ENCODE measurements around the gene BCORL1. TPM values are rescaled to one million over a fixed set of nuclear protein-coding genes. Genes with fewer than 3 reads are reported as not detected.

Gene BCORL1
- polyA plus RNA-seq, 1 donor from 2014 or later = 1.0 TPM

DNA sequence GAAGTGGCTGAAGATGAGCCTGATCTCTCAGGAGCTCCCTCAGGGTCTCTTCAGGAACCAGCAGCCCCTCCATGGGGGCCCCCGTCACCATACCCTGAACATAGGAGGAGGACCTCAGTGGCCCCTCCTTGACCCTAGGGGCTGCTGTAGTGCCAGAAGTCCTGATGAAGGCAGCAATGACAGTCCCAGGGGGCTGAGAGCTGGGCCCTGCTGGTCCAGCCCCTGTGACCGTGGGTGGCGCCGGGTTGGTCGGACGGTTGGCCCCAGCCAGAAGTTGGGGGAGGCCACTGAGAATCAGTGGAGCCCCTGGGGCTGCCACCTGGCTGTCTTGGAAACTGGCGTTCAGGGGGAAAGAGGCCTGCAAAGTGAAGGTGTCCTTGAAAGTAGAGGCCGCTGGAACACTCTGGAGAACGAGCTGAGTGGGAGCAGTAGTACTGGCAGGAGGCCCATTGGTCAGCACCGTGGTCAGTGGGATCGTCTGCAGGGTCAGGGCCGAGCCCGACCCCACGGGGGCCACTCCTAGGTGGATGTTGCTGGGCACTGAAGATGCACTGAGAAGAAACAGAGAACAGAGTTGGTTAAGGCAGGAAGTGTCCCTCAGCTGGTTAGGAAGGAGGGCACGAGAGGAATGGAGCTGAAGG, 84.7 kb downstream of the BCORL1 start:
- H3K9ac ChIP-seq (ENCODE audit: low read length) = no peak overlapping the region
- no peak overlapping the region for H2AFZ ChIP-seq (ENCODE audit: low read depth, low read length)
- no peaks in the 10 kb centered on the region for H3K9me3 ChIP-seq (ENCODE audit: low read length)
- H3K4me2 ChIP-seq (ENCODE audit: low read length) = no peak overlapping the region
- no peak for TF ChIP-seq POLR2AphosphoS5 (IDR thresholded peaks at IDR 0.05)
- no peak for TF ChIP-seq EZH2 (IDR thresholded peaks at IDR 0.05; ENCODE audit: borderline replicate concordance, insufficient read depth, low read length, poor library complexity, severe bottlenecking)
- no peaks in the 10 kb centered on the region for H3K79me2 ChIP-seq (replicated peaks; ENCODE audit: insufficient read depth, low read length)
- H3K27ac ChIP-seq (ENCODE audit: low read length) = no peak overlapping the region
- H3K36me3 ChIP-seq (ENCODE audit: insufficient read depth, low read length) = no peaks in the 10 kb centered on the region
- no peaks in the 10 kb centered on the region for H3K9me2 ChIP-seq (ENCODE audit: insufficient read depth, low read length)
- no peaks in the 10 kb centered on the region for H3F3A ChIP-seq (ENCODE audit: insufficient read depth, low read length, poor library complexity, severe bottlenecking)
- H4K20me1 ChIP-seq (ENCODE audit: insufficient read depth) = no peaks in the 10 kb centered on the region
- H3K27me3 ChIP-seq (ENCODE audit: insufficient read depth, low read depth, low read length) = no peaks in the 10 kb centered on the region
- H3K4me3 ChIP-seq (ENCODE audit: low read length) = no peak overlapping the region

DNA sequence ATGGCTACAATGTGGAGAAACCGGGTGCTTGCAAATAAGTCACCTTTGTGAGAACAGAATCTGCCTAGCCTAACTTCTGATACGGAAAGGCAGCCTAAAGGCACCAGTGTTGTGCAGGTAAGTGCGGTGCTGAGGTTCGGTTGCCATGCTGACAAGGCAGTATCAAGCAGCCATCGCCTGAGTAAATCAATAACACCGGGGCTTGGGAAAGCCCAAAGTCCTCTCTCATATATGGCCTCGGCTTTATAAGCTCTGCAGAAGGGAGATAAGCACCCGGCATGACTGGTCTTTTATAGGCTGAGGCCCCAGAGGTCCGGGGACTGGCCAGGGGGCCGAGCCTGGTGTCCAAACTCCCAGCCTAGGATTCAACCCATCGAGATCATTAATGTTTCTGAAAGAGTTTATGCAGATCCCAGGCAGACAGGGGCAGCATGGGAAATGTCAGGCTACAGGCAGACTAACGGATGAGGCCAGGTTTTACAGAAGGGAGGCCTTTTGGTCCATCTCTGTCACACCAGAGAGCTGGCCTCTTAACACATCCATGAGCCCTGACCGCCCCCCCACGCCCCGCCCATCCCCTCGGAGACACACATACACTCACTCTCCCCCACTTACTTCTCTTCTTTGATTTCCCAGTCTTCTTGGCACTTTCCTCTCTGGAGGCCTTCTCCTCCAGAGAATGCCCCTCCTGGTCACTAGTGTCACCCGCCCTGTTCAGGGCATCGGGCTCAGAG, 89.3 kb downstream of the BCORL1 start:
- Histone ChIP-seq H3K27ac (ENCODE audit: low read length) (no peak overlapping the region), H3K4me2 (ENCODE audit: low read length) (no peak overlapping the region), H4K20me1 (ENCODE audit: insufficient read depth) (no peaks in the 10 kb centered on the region), H3K9ac (ENCODE audit: low read length) (no peak overlapping the region), H3K36me3 (ENCODE audit: insufficient read depth, low read length) (no peaks in the 10 kb centered on the region), H3K9me2 (ENCODE audit: insufficient read depth, low read length) (no peaks in the 10 kb centered on the region), H3K9me3 (ENCODE audit: low read length) (no peaks in the 10 kb centered on the region), H3K79me2 (replicated peaks; ENCODE audit: insufficient read depth, low read length) (no peaks in the 10 kb centered on the region), H3K27me3 (ENCODE audit: insufficient read depth, low read depth, low read length) (no peaks in the 10 kb centered on the region), H3F3A (ENCODE audit: insufficient read depth, low read length, poor library complexity, severe bottlenecking) (no peaks in the 10 kb centered on the region), H3K4me3 (ENCODE audit: low read length) (no peak overlapping the region), H2AFZ (ENCODE audit: low read depth, low read length) (no peak overlapping the region)
- TF ChIP-seq EP300 (conservative IDR thresholded peaks at IDR 0.05; ENCODE audit: poor library complexity, severe bottlenecking) = no peak
- TF ChIP-seq, protein P1, sequence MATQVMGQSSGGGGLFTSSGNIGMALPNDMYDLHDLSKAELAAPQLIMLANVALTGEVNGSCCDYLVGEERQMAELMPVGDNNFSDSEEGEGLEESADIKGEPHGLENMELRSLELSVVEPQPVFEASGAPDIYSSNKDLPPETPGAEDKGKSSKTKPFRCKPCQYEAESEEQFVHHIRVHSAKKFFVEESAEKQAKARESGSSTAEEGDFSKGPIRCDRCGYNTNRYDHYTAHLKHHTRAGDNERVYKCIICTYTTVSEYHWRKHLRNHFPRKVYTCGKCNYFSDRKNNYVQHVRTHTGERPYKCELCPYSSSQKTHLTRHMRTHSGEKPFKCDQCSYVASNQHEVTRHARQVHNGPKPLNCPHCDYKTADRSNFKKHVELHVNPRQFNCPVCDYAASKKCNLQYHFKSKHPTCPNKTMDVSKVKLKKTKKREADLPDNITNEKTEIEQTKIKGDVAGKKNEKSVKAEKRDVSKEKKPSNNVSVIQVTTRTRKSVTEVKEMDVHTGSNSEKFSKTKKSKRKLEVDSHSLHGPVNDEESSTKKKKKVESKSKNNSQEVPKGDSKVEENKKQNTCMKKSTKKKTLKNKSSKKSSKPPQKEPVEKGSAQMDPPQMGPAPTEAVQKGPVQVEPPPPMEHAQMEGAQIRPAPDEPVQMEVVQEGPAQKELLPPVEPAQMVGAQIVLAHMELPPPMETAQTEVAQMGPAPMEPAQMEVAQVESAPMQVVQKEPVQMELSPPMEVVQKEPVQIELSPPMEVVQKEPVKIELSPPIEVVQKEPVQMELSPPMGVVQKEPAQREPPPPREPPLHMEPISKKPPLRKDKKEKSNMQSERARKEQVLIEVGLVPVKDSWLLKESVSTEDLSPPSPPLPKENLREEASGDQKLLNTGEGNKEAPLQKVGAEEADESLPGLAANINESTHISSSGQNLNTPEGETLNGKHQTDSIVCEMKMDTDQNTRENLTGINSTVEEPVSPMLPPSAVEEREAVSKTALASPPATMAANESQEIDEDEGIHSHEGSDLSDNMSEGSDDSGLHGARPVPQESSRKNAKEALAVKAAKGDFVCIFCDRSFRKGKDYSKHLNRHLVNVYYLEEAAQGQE (IDR thresholded peaks at IDR 0.05; ENCODE audit: borderline replicate concordance) = no peak
- no peak for TF ChIP-seq RAD21 (conservative IDR thresholded peaks at IDR 0.05)

DNA sequence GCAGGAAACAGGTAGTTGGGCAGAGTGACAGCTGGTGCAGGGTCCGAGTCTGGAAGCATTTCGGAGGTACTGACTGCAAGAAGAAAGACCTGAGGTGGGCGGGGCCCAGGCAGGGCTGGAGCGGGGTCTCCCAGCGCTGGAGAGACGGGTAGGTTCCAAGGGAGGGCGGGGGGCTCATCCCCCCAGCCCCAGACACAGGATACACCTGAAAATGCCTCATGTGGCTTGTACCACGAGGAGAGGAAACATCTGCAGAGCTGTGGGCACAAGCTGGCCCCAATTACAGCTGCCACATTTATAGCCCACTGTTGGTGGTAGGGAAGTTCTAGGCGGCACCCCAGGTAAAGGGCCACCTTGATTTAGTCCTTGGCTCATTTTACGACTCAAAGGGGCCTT, 89.9 kb downstream of the BCORL1 start:
- Histone ChIP-seq H3K9ac (ENCODE audit: low read length) (no peak overlapping the region), H3K27me3 (ENCODE audit: insufficient read depth, low read depth, low read length) (no peaks in the 10 kb centered on the region)

More for the DNA sequence above, 89.9 kb downstream of the BCORL1 start:
- Histone ChIP-seq H3K4me3 (ENCODE audit: low read length) (no peak overlapping the region), H3K9me2 (ENCODE audit: insufficient read depth, low read length) (no peaks in the 10 kb centered on the region), H3F3A (ENCODE audit: insufficient read depth, low read length, poor library complexity, severe bottlenecking) (no peaks in the 10 kb centered on the region), H2AFZ (ENCODE audit: low read depth, low read length) (no peak overlapping the region), H4K20me1 (ENCODE audit: insufficient read depth) (no peaks in the 10 kb centered on the region), H3K79me2 (replicated peaks; ENCODE audit: insufficient read depth, low read length) (no peaks in the 10 kb centered on the region), H3K4me2 (ENCODE audit: low read length) (no peak overlapping the region), H3K9me3 (ENCODE audit: low read length) (no peaks in the 10 kb centered on the region), H3K36me3 (ENCODE audit: insufficient read depth, low read length) (no peaks in the 10 kb centered on the region), H3K27ac (ENCODE audit: low read length) (no peak overlapping the region)
- TF ChIP-seq TAF1 (IDR thresholded peaks at IDR 0.05; ENCODE audit: low read depth) (no peak), RAD21 (conservative IDR thresholded peaks at IDR 0.05) (no peak), MXI1 (conservative IDR thresholded peaks at IDR 0.05; ENCODE audit: poor library complexity, severe bottlenecking) (no peak), EP300 (conservative IDR thresholded peaks at IDR 0.05; ENCODE audit: poor library complexity, severe bottlenecking) (no peak), POLR2AphosphoS5 (IDR thresholded peaks at IDR 0.05) (no peak), SMC3 (conservative IDR thresholded peaks at IDR 0.05; ENCODE audit: poor library complexity) (no peak), EZH2 (IDR thresholded peaks at IDR 0.05; ENCODE audit: borderline replicate concordance, insufficient read depth, low read length, poor library complexity, severe bottlenecking) (no peak)
- TF ChIP-seq, protein P2, sequence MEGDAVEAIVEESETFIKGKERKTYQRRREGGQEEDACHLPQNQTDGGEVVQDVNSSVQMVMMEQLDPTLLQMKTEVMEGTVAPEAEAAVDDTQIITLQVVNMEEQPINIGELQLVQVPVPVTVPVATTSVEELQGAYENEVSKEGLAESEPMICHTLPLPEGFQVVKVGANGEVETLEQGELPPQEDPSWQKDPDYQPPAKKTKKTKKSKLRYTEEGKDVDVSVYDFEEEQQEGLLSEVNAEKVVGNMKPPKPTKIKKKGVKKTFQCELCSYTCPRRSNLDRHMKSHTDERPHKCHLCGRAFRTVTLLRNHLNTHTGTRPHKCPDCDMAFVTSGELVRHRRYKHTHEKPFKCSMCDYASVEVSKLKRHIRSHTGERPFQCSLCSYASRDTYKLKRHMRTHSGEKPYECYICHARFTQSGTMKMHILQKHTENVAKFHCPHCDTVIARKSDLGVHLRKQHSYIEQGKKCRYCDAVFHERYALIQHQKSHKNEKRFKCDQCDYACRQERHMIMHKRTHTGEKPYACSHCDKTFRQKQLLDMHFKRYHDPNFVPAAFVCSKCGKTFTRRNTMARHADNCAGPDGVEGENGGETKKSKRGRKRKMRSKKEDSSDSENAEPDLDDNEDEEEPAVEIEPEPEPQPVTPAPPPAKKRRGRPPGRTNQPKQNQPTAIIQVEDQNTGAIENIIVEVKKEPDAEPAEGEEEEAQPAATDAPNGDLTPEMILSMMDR (IDR thresholded peaks at IDR 0.05; ENCODE audit: poor library complexity, severe bottlenecking) = no peak
- TF ChIP-seq, protein P1 (IDR thresholded peaks at IDR 0.05; ENCODE audit: borderline replicate concordance) = no peak

All from neural cell (in vitro differentiated cells).